Fibroblast of peridontal ligament (primary cell): ENCODE results near the gene SRGAP1.
"Not testable (repeated sequence)": the region's sequence is repeated elsewhere in the genome, so short reads cannot be mapped to it uniquely, and the experiment has no call there.

Experiments
- DNase-seq: peaks from one replicate; pipeline ENCODE4 v3.0.0-alpha.2; 2010; ENCODE audit errors: extremely low read depth

SRGAP1 gene

DNA sequence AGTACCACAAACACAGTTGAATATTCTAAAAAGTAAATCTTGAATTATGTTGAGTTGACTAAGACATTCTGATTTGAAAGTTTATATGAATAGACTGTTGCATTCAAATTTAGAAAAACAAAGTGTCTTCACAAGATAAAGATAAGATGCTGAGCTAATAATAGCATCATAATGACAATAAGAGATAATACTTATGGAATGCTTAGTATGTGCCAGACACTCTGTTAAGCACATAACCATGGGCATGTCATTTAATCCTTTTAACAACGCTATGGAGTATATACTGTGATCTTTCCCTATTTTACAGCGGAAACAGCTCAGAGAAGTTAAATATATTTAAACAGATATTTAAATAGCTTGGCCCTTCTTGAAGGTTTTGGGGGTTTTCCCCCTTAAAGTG lies 163.4 kb downstream of the SRGAP1 start:
- DNase-seq, result no peak

DNA sequence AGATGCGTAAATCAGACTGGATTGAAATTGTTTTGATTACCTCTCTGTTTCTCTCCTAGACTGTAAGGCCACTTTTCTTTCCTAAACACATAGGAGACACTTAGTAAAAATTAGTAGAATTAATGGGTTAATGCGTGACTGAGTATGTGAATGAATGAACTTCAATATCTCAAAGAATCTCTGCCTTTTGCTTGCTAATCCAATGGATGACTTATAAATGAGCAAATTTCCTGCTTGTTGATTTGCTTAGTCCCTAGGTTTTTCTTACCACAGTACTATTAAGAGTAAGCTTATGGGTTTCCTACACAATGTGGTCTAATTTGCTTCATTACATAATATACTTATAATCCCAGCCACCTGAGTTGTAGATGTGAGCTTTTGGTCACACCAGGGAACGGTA lies 164.1 kb downstream of the SRGAP1 start:
- no peak for DNase-seq

DNA sequence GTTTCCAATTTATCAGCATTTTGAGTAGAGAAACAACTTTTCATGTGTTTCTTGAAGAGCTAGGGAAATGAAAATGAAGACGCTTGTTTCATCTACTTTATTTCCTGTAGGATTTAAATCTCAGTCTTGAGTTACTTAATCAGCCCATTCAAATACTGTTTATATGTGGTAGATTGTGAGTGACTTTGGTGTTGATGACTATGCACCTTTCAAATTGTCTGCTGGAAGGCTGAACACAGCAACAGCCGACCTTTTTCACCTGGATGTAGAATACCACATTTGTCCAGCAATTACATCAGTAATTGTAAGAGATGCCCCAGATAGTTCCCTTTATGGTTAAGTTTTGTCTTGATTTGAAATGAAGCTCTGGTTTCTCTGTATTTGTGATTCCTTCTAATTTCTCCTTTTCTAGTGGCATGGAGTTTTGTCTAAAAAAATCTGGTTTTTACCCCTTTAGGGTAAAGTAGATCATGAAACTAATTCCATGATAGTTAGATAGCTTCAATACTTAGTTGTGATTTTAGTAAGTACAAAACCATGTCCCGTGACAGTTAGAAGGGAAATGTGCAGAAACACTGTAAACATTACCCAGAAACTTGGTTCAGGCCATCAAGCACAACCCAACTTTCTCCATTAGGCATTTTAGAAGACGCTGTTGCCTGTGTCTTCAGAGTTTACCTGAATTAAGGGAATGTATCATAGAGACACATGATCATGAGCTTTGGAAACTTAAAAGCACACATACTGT lies 165.0 kb downstream of the SRGAP1 start:
- DNase-seq, result no peak

DNA sequence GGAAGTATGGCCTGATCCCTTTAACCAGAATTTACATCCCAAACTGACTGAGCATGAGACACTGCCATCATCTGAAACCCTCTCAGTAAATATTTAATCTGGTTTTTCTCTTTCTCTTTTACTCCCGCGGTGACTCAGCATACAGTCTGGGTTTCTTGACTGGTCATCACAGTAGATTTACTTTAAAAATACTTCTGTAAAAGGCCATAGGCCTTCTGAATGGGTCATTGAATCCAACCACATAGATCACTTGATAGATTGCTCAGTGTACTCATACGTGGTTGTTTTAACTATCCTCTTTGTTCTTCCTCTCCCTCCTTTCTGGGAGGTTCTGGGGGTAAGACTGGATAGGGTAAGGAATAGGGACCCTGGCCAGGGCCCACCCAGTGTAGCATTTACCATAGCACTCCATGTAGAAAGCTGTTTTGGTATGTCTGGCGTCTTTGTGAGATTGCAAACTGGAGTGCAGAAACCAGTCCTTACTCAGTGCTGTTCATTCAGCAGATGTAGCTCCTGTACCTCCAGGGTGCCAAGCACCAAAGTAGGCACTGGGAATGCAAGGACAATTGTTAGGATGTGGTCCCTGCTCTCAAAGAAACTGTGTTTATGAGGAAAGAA lies 165.7 kb downstream of the SRGAP1 start:
- peak; percentile 92 for DNase-seq

DNA sequence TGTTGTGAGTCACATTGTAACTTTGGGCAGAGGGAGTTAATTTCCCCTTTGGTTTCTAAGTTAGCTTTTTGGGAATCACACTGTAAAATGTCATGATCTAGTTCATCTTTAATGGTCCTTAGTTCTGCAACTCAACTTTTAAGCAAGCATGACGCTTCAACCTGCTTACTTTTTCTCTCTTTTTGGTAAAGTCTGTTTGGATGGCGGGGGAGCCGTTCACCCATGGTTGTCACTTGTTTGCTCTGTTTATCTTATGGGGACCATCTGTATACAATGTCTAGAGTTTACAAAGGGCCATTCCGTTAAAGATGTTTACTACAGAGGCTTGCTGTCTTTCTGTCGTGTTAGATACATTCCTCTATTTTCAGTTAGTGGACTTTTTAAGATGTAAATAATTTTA lies 172.0 kb downstream of the SRGAP1 start:
- no peak for DNase-seq

DNA sequence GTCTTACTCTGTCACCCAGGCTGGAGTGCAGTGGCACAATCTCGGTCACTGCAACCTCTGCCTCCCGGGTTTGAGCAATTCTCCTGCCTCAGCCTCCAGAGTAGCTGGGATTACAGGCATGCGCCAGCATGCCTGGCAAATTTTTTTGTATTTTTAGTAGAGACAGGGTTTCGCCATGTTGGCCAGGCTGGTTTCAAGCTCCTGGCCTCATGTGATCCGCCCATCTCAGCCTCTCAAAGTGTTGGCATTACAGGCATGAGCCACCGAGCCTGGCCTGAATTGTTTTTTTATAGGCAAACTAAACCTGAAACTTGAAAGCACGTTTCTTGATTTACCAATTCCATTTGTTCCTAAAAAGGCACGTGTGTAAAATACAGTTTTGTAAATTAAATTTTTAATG lies 173.6 kb downstream of the SRGAP1 start:
- DNase-seq, result not testable (repeated sequence)

DNA sequence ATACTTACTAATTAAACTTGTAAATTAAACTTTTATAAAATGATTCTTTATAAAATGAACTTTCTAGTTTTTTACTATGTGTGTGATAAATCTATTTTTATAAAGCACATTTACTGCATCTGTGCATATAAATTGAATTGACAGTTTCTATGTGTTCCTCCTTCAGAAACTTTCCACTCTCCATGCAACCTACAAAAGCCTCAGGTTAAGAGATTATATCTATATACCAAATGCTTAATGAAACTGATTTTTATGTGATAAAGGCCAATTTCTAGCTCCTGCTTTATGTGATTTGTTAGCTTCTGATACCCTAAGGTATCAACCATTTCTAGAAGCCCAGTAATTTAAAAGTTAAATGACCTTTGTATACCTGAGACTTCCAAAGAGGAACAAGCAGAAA lies 174.0 kb downstream of the SRGAP1 start:
- no peak for DNase-seq

DNA sequence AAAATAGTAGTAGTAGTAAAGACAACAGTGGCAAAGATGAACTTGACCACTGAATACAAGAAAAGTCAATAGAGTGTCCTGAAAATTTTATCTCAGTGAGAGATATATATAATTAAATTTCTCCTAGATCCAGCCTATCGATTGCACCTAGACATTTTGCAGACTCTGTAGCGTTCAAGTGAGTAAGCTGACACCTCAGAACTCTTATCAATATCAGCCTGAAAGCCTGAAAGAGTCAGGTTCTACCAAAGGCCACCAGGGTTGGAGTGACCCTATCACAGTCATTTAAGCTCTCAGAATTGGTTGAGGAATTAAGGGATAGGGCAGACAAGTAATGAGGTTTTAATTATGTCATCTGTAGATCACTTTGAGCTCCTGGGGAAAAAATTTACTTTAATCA lies 174.6 kb downstream of the SRGAP1 start:
- DNase-seq, result no peak

DNA sequence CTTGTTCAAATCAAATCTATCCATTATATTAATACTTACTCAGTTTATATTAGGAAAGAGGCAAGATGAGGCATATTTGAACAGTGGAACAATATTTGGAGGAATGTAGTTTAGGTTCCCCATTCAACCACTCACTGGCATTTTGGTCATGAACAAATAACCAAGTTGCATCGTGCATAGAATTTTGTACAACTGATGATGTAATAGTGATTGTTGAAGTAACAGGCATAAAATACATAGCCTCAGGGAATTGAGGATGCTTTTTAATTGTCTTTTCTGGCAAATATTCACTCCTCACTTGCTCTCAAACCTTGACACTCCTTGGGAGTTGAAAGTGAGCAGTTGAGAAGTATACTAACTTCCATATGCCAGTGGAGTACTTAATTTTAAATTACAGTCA lies 175.2 kb downstream of the SRGAP1 start:
- DNase-seq, result no peak

DNA sequence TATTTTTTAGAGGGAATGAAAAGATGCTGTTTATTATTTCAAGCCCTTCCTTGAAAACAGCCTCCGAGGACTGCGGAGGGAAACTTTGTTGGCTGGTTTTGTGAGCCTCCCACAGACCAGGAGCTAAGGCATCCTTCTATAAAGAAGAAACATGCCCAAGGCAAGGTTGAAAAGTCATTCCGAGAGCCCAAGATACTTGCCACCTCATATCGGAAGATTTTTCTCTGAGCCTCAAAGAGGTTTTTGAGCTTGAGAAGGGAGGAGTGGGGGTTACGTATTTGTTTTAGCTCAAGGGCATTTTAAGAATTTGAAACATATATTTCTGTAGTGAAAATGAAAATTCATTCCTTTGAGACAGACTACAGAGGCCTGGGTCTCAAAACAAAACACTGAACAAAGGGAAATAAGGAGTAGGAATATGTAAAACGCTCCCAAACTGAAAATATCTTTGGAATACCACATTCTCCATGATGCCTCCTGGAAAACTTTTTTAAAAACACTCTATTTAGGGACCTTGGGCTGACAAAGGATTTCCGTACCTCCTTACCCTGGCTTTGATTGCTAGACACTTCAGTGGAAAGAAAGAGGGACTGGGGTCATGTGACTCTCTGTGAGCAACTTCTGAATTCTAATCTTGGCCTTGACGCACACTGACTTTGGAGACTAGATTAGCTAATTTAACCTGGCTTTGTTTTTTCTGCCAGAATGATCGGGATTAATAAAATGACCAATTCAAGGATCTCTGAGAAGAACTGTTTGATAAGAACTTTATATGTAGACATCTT lies 180.9 kb downstream of the SRGAP1 start:
- DNase-seq, result peak; percentile 22

DNA sequence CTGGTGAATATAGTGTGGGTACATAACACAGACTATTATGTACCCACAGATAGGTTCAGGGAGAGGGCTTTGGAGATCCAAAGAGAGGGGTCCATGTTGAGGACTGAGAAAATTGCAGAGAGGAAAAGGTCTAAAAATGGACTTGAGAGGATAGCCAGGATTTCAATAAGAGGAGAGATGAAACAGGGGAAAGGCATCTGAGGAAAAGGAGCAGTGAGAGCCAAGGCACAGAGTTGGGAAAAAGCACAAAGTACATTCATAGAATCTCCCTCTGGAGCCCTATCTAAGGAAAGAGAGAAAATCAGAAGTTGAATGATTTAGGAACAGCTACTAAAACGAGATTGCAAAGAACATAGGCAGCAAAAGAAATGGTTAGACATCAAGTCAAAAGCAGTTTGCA lies 182.8 kb downstream of the SRGAP1 start:
- DNase-seq, result no peak

DNA sequence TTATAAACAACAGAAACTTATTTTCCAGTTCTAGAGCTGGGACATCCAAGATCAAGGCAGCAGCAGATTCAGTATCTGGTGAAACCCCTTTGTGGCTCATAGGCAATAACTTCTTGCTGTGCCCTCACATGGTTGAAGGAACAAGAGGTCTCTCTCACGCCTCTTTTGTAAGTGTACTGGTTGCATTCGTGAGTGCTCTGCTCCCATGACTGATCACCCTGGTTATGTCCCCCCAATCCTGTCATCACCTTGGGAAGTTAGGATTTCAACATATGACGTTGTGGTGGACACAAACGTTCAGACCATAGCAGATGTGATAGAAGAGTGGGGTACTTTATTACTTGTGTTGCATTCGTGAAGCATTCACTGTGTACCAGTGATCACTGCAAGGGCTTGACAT lies 184.0 kb downstream of the SRGAP1 start:
- no peak for DNase-seq

DNA sequence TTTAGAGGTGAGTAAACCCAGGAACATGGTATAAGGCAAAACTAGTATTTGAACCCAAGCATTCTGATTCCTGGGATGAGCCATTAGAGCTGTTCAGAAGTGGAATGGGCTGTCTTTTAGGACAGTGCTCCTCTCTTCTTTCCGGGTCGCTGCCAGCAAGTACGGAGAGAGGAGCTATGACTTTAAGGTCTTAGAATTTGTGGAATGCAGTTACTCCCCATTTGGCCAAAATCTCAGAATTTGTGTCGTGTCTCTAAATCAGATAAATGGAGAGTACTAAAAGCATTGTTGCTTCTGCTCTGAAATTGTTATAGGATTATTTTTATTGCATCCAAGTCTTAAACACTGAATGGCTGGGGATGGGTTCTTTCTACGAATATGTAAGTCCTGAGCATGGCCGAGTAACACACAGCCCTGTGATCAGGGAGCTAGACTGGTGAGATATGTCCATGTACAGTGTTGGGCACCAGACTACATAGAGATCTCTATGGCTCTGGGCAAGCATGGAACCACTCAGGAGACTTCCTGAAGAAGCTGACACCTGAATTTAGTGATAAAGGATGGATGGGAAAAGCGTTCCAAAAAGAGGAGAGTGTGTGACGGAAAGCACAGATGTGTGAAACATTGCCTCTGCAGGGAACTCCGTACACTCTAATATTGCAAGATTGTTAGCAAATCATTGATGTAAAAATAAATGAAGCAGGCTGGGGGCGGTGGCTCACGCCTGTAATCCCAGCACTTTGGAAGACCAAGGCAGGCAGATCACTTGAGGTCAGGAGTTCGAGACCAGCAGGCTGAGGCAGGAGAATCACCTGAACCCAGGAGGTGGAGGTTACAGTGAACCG lies 184.7 kb downstream of the SRGAP1 start:
- DNase-seq, result peak; percentile 58

DNA sequence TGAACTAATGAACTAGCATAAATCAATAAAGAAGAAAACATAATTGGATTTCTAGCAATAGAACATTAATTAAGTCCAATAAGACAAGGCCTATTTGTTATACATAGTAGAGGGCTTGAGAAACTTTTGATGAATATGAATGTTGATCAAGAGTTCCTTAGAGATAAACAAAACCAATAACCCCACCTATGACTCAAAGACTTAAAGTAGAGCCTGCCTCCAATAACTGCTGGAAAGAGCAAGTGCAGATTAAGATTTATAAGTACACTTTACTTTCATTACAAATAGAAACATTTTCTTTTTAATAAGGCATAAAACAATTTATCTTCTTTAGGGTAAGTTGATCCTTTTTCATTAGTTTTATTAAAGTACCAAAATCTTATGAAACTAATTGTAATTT lies 185.7 kb downstream of the SRGAP1 start:
- DNase-seq, result peak; percentile 51

DNA sequence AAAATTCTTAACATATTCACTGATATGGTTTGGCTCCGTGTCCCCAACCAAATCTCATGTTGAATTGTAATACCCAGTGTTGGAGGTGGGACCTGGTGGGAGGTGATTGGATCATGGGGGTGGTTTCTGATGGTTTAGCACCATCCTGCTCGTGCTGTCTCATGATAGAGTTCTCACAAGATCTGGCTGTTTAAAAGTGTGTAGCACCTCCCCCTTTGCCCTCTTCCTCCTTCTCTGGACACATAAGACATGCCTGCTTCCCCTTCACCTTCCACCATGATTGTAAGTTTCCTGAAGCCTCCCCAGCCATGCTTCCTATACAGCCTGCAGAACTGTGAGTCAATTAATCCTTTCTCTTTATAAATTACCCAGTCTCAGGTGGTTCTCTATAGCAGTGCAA lies 189.6 kb downstream of the SRGAP1 start:
- not testable (repeated sequence) for DNase-seq

DNA sequence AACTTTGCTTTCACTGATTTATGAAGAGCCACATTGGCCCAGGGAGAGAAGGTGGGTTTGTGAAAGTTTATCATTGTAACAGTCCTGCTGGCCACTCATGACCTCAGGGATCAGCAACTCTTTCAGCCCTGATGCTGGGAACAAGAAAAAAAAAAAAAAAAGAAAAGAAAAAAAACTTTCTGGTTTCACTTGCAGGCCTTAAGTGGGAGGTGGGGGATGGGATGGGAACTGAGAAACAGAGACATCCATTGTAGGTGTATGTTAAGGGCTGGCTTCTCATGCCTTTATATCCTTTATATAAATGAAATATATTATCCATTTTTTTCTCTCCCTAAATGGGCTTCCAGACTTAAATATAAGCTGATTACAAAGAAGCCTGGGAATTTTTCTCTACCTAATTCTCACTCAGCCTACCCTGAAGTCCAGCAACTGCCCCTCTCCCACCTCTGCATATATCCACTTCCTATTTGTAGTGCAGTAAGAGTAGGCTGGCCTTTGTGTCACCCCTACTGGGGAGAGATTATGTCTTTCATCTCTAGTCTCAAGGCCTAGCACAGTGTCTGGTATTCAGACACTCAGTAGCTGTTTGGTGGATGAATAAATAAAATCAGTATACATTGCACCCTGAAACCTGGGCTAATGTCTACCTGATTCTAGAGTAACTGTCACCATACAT lies 190.5 kb downstream of the SRGAP1 start:
- no peak for DNase-seq

DNA sequence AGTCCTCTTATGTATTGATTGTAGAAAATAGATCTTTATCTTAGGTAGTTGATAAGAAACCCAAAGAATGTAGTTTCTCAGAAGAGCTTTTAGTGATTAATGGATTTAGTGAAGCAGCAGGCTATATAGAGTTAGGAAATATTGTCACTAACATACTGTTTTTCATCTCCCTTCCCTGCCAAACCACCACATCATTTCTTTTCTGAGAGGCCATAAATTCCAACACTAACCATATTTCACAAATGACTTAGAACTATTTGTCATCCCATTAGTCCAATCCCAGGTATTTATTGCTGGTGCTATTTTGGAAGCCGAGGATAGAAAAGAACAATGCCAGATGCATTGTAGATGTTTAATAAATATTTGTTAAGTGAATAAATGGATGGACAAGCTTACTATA lies 191.9 kb downstream of the SRGAP1 start:
- DNase-seq, result no peak

DNA sequence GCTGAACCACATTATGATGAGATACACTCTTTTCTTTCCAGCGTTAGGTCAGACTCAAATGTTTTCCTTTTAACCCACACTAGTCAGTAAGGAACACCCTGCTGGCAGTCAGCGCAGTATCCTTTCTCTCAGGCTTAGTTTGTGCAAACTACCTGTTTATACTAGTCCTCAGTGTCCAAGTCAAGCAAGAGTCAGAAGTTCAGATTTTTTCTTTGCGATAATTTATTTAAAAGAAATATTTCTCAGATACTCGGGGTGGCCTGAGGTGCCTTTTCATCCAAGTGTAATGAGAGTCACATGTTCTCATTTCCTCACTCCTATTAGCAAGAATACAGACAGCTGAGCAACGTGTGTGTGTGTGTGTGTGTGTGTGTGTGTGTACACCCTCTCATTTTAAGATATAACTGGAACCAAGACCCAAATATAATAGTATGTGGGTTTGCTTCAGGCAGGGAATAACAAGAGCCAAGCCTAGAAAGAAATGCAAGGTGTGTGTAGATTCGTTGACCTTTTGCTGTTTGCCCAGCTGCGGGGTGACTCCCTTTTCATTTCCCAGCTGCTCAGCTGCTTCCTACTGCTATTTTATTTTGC lies 194.9 kb downstream of the SRGAP1 start:
- DNase-seq, result peak; percentile 61

DNA sequence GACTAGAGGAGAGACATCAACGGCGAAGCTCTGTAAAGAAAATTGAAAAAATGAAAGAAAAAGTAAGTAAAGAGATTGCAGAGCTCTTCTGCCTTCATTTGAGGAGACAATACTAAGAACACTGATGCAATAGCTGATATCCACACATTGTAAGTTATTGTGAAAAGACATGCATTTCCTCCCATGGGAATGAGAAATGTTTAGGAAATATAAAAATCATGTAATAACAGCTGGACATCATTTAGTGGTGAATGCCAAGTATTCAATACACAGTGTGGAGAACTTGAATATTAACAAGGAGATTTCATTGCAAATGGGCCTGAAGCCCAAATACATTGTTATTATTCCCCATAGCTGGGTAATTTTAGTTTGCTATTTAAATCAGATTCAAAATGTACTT lies 198.4 kb downstream of the SRGAP1 start:
- peak; percentile 94 for DNase-seq

DNA sequence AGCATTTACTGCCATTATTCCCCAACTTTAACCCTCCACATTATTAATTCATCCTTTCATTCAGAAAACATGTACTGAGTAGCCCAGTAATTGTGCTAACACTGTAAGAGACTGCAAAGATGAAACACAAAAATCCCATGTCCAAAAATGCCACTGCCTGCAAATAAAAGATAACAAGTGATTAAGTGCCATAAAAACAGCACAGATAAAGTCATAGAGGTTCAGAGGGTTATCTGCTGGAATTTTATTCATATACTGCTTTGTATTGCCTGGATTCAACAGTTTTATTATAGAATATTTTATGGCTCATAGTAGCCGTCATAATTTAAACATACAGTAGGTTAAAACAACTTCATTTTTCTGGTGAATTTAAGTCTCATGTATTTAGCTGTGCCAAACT lies 199.7 kb downstream of the SRGAP1 start:
- no peak for DNase-seq

DNA sequence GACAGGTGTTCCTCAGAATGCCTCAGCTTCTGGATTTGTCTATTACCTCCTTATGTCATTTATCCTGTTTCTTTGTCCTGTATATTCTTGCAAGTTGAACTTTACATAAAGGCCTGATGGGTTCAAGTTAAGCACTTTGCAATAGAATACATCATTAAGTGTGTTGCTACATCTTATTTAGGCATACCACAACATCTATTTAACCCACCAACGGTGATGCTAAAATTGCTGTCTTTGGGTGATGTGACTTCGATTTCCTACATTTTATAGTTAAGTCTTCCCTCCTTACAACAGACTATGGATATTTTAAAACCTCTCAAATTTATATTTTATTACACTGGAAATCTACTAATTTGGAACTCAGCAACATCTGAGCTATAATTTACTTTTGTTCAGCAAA lies 206.6 kb downstream of the SRGAP1 start:
- no peak for DNase-seq
